Activated CD8-positive, alpha-beta T cell treated with anti-CD3 and anti-CD28 coated beads for 36 hours (primary cell): ENCODE results near the gene DDRGK1. TPM values are rescaled to one million over a fixed set of nuclear protein-coding genes. Genes with fewer than 3 reads are reported as not detected.
"Not testable (repeated sequence)": the region's sequence is repeated elsewhere in the genome, so short reads cannot be mapped to it uniquely, and the experiment has no call there.

Experiments
- ATAC-seq: fragments of 200-7000 bp; cut with Tn5 transposase; one replicate; pipeline ENCODE4 v1.10.0; 2021; ENCODE audit warnings: mild to moderate bottlenecking, moderate library complexity
- CTCF ChIA-PET: fragments of 350-600 bp; sonication (Branson Sonifier 250); formaldehyde crosslinking; loops from one replicate; lab custom pipeline; 2021; ENCODE audit warnings: antibody characterized with exemption; lab: Charles Lee
- POLR2A ChIA-PET: fragments of 350-600 bp; sonication (Branson Sonifier 250); formaldehyde crosslinking; loops from one replicate; lab custom pipeline; 2021; ENCODE audit warnings: antibody characterized with exemption; lab: Charles Lee
- DNase-seq: peaks from one replicate; pipeline ENCODE4 v3.0.0-alpha.2; 2020
- H3K27ac Mint-ChIP-seq: one replicate; pipeline ENCODE4 v1.8.0; 2021; ENCODE audit warnings: mild to moderate bottlenecking, mixed read lengths
- H3K27me3 Mint-ChIP-seq: one replicate; pipeline ENCODE4 v1.8.0; 2021; ENCODE audit warnings: mixed read lengths
- H3K36me3 Mint-ChIP-seq: one replicate; pipeline ENCODE4 v1.8.0; 2021; ENCODE audit warnings: low read depth, mixed read lengths
- H3K4me1 Mint-ChIP-seq: one replicate; pipeline ENCODE4 v1.8.0; 2021; ENCODE audit warnings: low read depth, mixed read lengths
- H3K4me3 Mint-ChIP-seq: one replicate; pipeline ENCODE4 v1.8.0; 2021; ENCODE audit warnings: mild to moderate bottlenecking, moderate library complexity, mixed read lengths
- H3K9me3 Mint-ChIP-seq: one replicate; pipeline ENCODE4 v1.8.0; 2021; ENCODE audit warnings: mixed read lengths
- intact Hi-C: fragments of 100-400 bp; cut with micrococcal nuclease; formaldehyde crosslinking; loops from one replicate; pipeline ENCODE4 v1.10.0; 2022
- total RNA-seq, 2 experiments: library from RNA; stranded (reverse); gene quantifications; one replicate each; pipeline ENCODE4 v1.2.3, GENCODE V29; 2021
- TF ChIP-seq, protein P1 (sequence below): fragments of 200-600 bp; IDR thresholded peaks from one replicate; pipeline ENCODE4 v1.8.0; 2022; ENCODE audit warnings: antibody characterized with exemption, mild to moderate bottlenecking

The DDRGK1 gene
- total RNA-seq, 2 experiments from 2014 or later, result 50.1 to 54.1 TPM

GRCh38 chr20:3160418-3160817, 44.1 kb downstream of the DDRGK1 start:
- Mint-ChIP-seq H3K9me3 (no peaks in the 10 kb centered on the region), H3K36me3 (peaks cover 15% of the 10 kb centered on the region), H3K27me3 (no peaks in the 10 kb centered on the region), H3K4me3 (peak overlapping the region; percentile 44), H3K27ac (no peak overlapping the region), H3K4me1 (peaks cover 34% of the 10 kb centered on the region)
- DNase-seq, result no peak
- POLR2A ChIA-PET, result interaction anchor here (0.6 to 4.1 kb wide), 5 partner anchors 8 to 65 kb away, joined by 3 to 25 read pairs (median 4); partner anchors contain the start of gene LZTS3
- intact Hi-C loops, result no loop called here
- CTCF ChIA-PET, result interaction anchor here (1.7 kb wide), 1 partner anchor 19 kb away, joined by 4 read pairs; no protein-coding TSS in a partner anchor
- ATAC-seq, result no peak
- TF ChIP-seq, protein P1, sequence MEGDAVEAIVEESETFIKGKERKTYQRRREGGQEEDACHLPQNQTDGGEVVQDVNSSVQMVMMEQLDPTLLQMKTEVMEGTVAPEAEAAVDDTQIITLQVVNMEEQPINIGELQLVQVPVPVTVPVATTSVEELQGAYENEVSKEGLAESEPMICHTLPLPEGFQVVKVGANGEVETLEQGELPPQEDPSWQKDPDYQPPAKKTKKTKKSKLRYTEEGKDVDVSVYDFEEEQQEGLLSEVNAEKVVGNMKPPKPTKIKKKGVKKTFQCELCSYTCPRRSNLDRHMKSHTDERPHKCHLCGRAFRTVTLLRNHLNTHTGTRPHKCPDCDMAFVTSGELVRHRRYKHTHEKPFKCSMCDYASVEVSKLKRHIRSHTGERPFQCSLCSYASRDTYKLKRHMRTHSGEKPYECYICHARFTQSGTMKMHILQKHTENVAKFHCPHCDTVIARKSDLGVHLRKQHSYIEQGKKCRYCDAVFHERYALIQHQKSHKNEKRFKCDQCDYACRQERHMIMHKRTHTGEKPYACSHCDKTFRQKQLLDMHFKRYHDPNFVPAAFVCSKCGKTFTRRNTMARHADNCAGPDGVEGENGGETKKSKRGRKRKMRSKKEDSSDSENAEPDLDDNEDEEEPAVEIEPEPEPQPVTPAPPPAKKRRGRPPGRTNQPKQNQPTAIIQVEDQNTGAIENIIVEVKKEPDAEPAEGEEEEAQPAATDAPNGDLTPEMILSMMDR, result no peak

DNA sequence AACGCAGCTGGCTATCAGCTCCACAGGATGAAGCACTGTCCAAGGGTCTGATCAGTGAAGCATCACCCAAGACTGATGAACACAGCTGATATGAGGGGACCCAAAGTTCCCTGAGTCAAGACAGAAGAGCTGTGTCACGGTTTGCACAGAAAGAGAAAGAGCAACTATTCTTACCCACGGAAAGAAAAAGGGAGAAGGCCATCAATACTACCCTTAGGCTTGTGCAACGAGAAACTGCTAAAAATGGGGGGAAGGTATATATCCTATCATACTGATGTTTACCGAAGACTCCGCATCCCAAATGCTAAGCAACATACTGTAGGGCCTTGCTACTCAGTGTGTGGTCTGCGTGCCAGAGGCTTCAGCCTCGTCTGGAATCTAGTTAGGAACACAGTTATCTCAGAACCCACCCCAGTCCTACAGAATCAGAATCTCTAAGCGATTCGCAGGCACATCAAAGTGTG, 45.5 kb downstream of the DDRGK1 start:
- no peak for DNase-seq
- Mint-ChIP-seq H3K27me3 (no peaks in the 10 kb centered on the region), H3K27ac (peak overlapping the region; percentile 98), H3K36me3 (peaks cover 17% of the 10 kb centered on the region), H3K4me1 (peaks cover 34% of the 10 kb centered on the region), H3K4me3 (peak overlapping the region; percentile 94), H3K9me3 (no peaks in the 10 kb centered on the region)
- TF ChIP-seq, protein P1, result no peak
- peak; percentile 10 for ATAC-seq
- POLR2A ChIA-PET, result interaction anchor here (0.6 to 4.1 kb wide), 9 partner anchors 9 to 211 kb away, joined by 3 to 25 read pairs (median 4); partner anchors contain the start of gene LZTS3
- intact Hi-C loops, result no loop called here
- CTCF ChIA-PET, result interaction anchor here (0.6 to 1.7 kb wide), 3 partner anchors 12 to 105 kb away, joined by 3 to 5 read pairs (median 4); no protein-coding TSS in a partner anchor

DNA sequence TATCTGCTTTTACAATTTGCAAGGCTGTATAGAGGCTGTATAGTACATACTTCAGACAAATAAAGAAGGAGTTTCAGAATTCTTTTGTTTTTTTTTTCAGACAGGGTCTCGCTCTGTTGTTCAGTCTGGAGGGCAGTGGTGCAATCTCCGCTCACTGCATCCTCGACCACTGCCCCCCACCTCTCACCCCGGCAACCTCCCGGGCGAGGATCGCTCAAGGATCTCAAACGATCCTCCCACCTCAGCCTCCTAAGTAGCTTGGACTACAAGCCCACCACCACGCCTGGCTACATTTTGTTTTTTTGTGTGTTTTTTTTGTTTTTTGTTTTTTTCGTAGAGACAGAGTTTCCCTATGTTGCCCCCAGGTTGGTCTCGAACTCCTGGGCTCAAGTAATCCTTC, 46.7 kb downstream of the DDRGK1 start:
- peaks cover 22% of the 10 kb centered on the region for H3K36me3 Mint-ChIP-seq
- DNase-seq (no peak), ATAC-seq (peak; percentile 9)
- TF ChIP-seq, protein P1, result no peak
- H3K27ac Mint-ChIP-seq, result peak overlapping the region; percentile 88
- intact Hi-C loops, result no loop called here
- H3K4me1 Mint-ChIP-seq, result peaks cover 43% of the 10 kb centered on the region
- H3K27me3 Mint-ChIP-seq, result no peaks in the 10 kb centered on the region
- no peaks in the 10 kb centered on the region for H3K9me3 Mint-ChIP-seq
- ChIA-PET POLR2A (interaction anchor here (1.1 to 4.1 kb wide), 3 partner anchors 9 to 51 kb away, joined by 6 to 25 read pairs (median 8); partner anchors contain the start of genes ITPA and LZTS3), CTCF (interaction anchor here (0.5 to 1.9 kb wide), 7 partner anchors 11 to 281 kb away, joined by 3 to 7 read pairs (median 3); no protein-coding TSS in a partner anchor)
- H3K4me3 Mint-ChIP-seq, result peak overlapping the region; percentile 94

DNA sequence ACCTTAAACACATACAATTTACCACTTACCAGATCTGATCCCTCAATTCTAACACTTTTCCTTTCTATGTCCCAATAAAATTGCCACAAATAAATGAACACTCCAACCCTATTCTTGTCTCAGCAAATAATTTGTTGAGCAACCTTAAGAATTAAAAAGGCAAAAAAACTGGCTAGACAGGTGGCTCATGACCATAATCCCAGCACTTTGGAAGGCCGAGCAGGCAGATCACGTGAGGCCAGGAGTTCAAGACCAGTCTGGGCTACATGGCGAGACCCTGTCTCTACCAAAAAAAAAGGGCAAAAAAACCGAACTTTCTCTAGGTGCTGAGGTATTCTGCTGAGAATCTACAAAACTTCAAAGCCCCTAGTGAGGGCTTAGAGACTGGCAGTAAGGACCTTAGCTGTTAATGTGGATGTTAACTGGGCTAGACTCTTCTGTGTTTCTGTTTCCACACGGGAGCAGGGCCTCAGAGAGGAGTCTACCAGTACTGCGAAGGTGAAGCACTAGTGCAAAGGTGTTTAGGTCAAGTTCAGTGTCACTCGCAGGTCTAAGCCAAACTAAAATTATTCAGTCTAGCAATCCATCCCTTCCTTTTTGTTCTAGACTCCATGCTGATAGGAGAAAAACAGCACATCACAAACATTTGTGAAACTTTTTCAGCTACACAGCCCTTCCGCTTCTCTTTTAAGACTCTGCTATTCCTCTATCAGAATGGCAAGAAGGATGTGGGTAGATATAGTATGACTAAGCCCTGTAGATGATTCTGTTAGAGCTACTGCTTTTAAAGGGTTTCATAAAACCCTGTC, 47.5 kb downstream of the DDRGK1 start:
- intact Hi-C loops, result no loop called here
- ChIA-PET CTCF (interaction anchor here (0.5 to 1.9 kb wide), 8 partner anchors 12 to 280 kb away, joined by 3 to 7 read pairs (median 3); no protein-coding TSS in a partner anchor), POLR2A (interaction anchor here (0.6 to 4.1 kb wide), 8 partner anchors 8 to 111 kb away, joined by 3 to 25 read pairs (median 4); partner anchors contain the start of genes ITPA and LZTS3)
- H3K27me3 Mint-ChIP-seq, result no peaks in the 10 kb centered on the region
- H3K27ac Mint-ChIP-seq, result peak overlapping the region; percentile 88
- H3K4me3 Mint-ChIP-seq, result peak overlapping the region; percentile 94
- DNase-seq (peak; percentile 39), ATAC-seq (peak; percentile 88)
- peaks cover 50% of the 10 kb centered on the region for H3K4me1 Mint-ChIP-seq
- no peaks in the 10 kb centered on the region for H3K9me3 Mint-ChIP-seq
- H3K36me3 Mint-ChIP-seq, result peaks cover 22% of the 10 kb centered on the region
- TF ChIP-seq, protein P1, result no peak

GRCh38 chr20:3152057-3152644, 52.3 kb downstream of the DDRGK1 start:
- POLR2A ChIA-PET, result interaction anchor here (0.9 kb wide), 1 partner anchor 16 kb away, joined by 3 read pairs; no protein-coding TSS in a partner anchor
- peaks cover 39% of the 10 kb centered on the region for H3K36me3 Mint-ChIP-seq
- CTCF ChIA-PET, result interaction anchor here (1.3 kb wide), 1 partner anchor 67 kb away, joined by 3 read pairs; no protein-coding TSS in a partner anchor

More at GRCh38 chr20:3152057-3152644, 52.3 kb downstream of the DDRGK1 start:
- H3K27me3 Mint-ChIP-seq, H3K4me3 Mint-ChIP-seq, H3K9me3 Mint-ChIP-seq, DNase-seq, ATAC-seq, intact Hi-C loops: not testable (repeated sequence)
- Mint-ChIP-seq H3K27ac (peak overlapping the region; percentile 39), H3K4me1 (peaks cover 65% of the 10 kb centered on the region)
